ENCODE measurements around the gene ABCA1. TPM values are rescaled to one million over a fixed set of nuclear protein-coding genes. Genes with fewer than 3 reads are reported as not detected.

Gene ABCA1
- total and polyA plus RNA-seq, 2 of the 4 experiments (the other 2 are of a cell fraction), result 5.8 to 52.2 TPM

DNA sequence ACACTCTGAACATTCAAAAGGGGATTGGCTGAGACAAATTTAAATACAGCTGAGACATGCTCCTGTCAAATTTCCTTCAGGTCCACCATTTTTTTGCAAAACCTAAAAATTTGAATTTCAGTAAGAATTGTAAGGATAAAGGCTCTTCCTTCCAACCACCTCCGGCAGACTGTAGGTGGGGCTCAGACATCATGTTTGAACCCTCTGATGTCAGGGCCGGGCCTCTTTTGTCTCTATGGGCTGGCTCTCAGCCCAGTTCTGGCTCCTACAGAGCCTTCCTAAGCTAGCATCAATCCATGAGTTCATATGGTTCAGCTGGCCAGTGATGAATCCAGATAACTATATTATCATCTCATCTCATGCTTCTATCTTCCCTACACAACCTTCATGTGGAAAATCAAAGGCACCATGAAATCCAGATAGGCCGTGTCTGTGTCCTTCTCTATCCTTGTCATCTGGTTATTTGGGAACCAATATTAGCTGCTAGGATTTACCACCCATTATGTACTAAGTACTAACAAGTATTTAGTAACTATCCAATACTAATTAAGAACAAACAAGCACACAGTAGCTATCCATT, 119.8 kb downstream of the ABCA1 start:
- H3K79me1 ChIP-seq (ENCODE audit: low read depth in 1 of 2, low read length in 2 of 2), result peaks cover 0 to 5% of the 10 kb centered on the region in 2 experiments; a peak in 2 of 4 replicates
- H2AK5ac ChIP-seq (ENCODE audit: low read depth, low read length), result no peak overlapping the region
- H4K91ac ChIP-seq (ENCODE audit: insufficient read depth, low read depth, low read length), result no peak overlapping the region
- H2BK15ac ChIP-seq (ENCODE audit: low read depth, low read length), result no peak overlapping the region
- no peak overlapping the region for H3K4me2 ChIP-seq (ENCODE audit: low read depth, low read length)
- H3K27ac ChIP-seq (ENCODE audit: insufficient read depth, low read length), result no peak overlapping the region
- TF ChIP-seq FOS (IDR thresholded peaks at IDR 0.05; ENCODE audit: low read depth, low read length), result no peak
- peak; percentile 56 for TF ChIP-seq RAD21 (IDR thresholded peaks at IDR 0.05; ENCODE audit: low read length)
- TF ChIP-seq, protein P1, sequence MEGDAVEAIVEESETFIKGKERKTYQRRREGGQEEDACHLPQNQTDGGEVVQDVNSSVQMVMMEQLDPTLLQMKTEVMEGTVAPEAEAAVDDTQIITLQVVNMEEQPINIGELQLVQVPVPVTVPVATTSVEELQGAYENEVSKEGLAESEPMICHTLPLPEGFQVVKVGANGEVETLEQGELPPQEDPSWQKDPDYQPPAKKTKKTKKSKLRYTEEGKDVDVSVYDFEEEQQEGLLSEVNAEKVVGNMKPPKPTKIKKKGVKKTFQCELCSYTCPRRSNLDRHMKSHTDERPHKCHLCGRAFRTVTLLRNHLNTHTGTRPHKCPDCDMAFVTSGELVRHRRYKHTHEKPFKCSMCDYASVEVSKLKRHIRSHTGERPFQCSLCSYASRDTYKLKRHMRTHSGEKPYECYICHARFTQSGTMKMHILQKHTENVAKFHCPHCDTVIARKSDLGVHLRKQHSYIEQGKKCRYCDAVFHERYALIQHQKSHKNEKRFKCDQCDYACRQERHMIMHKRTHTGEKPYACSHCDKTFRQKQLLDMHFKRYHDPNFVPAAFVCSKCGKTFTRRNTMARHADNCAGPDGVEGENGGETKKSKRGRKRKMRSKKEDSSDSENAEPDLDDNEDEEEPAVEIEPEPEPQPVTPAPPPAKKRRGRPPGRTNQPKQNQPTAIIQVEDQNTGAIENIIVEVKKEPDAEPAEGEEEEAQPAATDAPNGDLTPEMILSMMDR (conservative IDR thresholded peaks at IDR 0.05; ENCODE audit: low read depth, low read length), result peak; percentile 37
- TF ChIP-seq BHLHE40 (IDR thresholded peaks at IDR 0.05; ENCODE audit: low read depth, low read length), result no peak
- peak; percentile 40 for TF ChIP-seq SMC3 (IDR thresholded peaks at IDR 0.05; ENCODE audit: low read depth, low read length)
- no peak overlapping the region for H4K8ac ChIP-seq (ENCODE audit: low read depth in 2 of 2, low read length in 2 of 2)
- H3K4ac ChIP-seq (ENCODE audit: low read depth, low read length), result no peak overlapping the region
- no peak overlapping the region for H2BK20ac ChIP-seq (ENCODE audit: low read depth, low read length)
- 43% methylated on average over 1 of the region's 3 CpGs; no CpG with 5 or more reads in 1 of the 2 experiments for WGBS, 2 experiments (ENCODE audit: extremely low coverage in 2 of 2, insufficient read length in 1 of 2)
- H3K27me3 ChIP-seq (ENCODE audit: control insufficient read depth, insufficient read depth, low read length), result no peaks in the 10 kb centered on the region
- ChIA-PET POLR2A (ENCODE audit: unreplicated experiment) (no interaction called here), CTCF (no interaction called here)
- H3K18ac ChIP-seq (ENCODE audit: low read depth, low read length), result no peak overlapping the region
- peaks cover 17% of the 10 kb centered on the region for H3K9me1 ChIP-seq (ENCODE audit: insufficient read depth, low read length)
- no peak overlapping the region for H4K5ac ChIP-seq (ENCODE audit: low read depth, low read length)
- no peak overlapping the region for H2AK9ac ChIP-seq (replicated peaks; ENCODE audit: low read depth, low read length, poor library complexity)
- intact Hi-C loops (cut with micrococcal nuclease), result no loop called here
- peaks cover 61% of the 10 kb centered on the region for H3K36me3 ChIP-seq (ENCODE audit: control insufficient read depth, insufficient read depth, low read length)
- no peak overlapping the region for H2BK120ac ChIP-seq (ENCODE audit: low read depth, low read length)
- no peak overlapping the region for H2AFZ ChIP-seq (replicated peaks; ENCODE audit: low read length, poor library complexity)
- no peak overlapping the region for H3K56ac ChIP-seq (ENCODE audit: extremely low read depth, insufficient read depth, low read length)
- ATAC-seq (ENCODE audit: low read depth), result peak; percentile 43
- H3K4me1 ChIP-seq (ENCODE audit: control insufficient read depth, insufficient read depth, low read length), result peaks cover 5% of the 10 kb centered on the region
- H3K4me3 ChIP-seq (ENCODE audit: insufficient read depth, low read depth, low read length), result no peak overlapping the region
- peak; percentile 55 for DNase-seq
- no peak overlapping the region for H3K23ac ChIP-seq (ENCODE audit: low read depth, low read length)
- dilution Hi-C loops (cut with HindIII; ENCODE audit: low sequenced_read_pairs, unreplicated experiment), result no loop called here
- H3K14ac ChIP-seq (replicated peaks; ENCODE audit: low read depth, low read length), result no peak overlapping the region
- in situ Hi-C loops (cut with MboI; ENCODE audit: low sequenced_read_pairs), result no loop called here
- no TSS peak for BruUV-seq (replicated peaks)
- no peak overlapping the region for H2BK5ac ChIP-seq (ENCODE audit: low read depth, low read length, poor library complexity, severe bottlenecking)
- H4K20me1 ChIP-seq (ENCODE audit: insufficient read depth, low read length), result 0 out of 2 replicates have a peak, but pooled peaks cover 8% of the 10 kb centered on the region
- no peaks in the 10 kb centered on the region for H3K9me3 ChIP-seq (ENCODE audit: control insufficient read depth, insufficient read depth, low read length)
- no peak overlapping the region for H3K9ac ChIP-seq (ENCODE audit: low read depth, low read length)
